A204.1 (cell line): Measurements from ENCODE around the gene PGGHG.
"Not testable (repeated sequence)": the region's sequence is repeated elsewhere in the genome, so short reads cannot be mapped to it uniquely, and the experiment has no call there.

Experiments
- FAIRE-seq: peaks from 2 replicates; lab custom pipeline; 2012; peaks lifted over from hg19 to GRCh38; lab: Jason Lieb, UNC

Gene PGGHG

DNA sequence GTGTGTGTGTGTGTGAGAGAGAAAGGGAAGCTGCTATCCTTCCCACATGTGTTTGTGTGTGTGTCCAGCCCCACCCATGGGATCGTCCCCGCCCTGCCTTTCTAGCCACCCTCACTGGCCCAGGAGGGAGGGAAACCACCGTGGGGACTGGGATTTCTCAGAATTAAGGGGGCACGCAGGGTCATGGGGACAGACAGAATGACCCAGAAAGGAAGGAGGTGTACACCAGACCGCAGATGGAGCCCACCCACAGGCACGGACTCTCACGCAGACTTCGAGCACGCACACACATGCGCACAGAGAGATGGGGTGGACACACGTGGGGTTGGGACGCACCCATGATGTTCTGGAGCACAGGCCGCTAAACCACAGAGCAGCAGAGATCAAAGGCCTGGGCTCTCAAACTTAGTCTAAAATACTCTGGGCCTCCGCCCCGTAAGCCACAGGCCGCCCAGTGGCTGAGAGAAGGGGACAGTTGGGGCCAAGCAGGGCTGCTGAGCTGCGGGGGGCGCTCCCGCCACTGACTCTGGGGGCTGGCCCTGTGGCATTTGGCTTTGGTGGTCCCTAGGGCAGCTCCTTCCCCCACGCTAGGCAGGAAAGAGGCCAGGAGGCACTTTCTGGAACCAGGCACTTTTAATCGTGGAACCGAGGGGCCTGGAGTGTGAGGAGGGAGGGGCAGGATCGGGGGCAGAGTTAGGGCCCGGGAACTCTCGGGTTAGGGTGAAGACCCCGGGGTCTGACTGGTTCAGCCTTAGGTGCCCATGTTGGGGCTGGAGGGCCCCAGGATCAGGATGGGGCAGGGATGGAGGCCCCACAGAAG is 8.9 kb downstream of the PGGHG start:
- FAIRE-seq = no peak

DNA sequence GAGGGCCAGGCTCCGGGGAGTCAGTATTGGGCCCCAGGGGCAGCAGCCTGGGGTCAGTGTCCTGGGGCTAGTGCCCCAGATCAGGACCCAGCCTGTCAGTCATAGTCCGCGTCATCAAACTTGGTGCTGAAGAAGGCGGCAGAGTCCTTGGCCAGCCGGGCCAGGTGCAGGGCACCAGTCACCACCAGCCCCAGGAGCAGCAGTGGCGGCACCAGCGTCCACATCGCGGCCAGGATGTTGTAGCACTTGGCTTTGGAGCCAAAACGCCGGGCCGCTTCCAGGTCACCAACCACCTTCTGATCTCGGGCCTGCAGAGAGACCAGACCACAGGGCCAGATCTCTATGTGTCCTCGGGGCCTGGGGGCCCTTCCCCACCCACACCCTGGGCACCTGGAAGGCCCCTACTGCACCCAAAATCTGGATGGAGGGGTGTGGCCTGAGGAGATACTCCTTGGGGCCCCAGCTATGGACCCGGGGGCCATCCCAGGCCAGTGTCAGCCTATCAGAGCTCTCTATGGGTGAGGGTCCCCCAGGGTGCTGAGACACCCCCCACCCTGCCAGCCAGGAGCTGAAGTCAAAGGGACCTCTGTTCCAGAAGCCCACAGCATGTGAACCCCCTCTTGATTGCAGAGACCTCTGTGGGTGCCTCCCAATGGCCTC is 9.6 kb downstream of the PGGHG start:
- no peak for FAIRE-seq

DNA sequence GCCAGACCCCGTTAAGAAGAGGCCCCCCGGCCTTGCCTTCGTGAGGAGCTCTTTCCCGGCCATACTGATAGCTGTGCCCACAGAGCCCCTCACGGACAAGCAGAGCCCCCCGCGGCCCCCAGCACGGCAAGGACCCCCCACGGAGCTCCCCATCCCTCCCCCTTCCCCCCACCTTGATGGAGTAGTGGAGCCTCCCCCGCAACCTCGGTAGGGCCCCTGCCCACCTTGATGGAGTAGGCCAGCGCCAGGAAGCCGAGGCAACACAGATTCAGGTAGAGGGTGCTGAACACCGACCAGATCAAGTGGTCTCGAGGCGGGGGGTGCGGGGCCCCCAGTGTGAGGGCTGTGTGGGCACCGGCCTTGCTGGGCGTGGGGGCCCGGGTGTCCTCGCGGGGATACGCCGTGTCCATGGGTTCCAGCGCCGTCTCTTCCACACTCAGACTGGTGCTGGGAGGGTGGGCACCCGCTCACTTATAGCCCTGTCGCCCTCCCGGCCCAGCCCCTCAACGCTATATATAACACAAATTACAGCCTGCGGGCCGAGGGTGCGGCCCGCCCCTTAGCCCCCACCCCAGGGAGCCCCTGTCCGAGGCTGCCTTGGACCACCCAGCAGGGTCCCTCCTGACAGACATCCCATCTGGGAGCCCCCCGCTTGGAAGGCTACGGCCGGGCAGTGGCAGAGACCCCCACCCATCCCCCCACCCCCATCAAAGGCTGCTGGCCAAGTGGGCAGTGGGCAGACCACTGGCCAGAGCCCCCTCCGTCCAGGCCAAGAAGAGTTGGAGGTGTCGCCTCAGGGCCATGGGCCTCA is 10.4 kb downstream of the PGGHG start, which contains the start of gene IFITM5:
Gene IFITM5 (minus strand): TSS at position 446 of the 811 bp plus-strand sequence. CDS start 36 bp downstream, at position 410.
- no peak for FAIRE-seq

DNA sequence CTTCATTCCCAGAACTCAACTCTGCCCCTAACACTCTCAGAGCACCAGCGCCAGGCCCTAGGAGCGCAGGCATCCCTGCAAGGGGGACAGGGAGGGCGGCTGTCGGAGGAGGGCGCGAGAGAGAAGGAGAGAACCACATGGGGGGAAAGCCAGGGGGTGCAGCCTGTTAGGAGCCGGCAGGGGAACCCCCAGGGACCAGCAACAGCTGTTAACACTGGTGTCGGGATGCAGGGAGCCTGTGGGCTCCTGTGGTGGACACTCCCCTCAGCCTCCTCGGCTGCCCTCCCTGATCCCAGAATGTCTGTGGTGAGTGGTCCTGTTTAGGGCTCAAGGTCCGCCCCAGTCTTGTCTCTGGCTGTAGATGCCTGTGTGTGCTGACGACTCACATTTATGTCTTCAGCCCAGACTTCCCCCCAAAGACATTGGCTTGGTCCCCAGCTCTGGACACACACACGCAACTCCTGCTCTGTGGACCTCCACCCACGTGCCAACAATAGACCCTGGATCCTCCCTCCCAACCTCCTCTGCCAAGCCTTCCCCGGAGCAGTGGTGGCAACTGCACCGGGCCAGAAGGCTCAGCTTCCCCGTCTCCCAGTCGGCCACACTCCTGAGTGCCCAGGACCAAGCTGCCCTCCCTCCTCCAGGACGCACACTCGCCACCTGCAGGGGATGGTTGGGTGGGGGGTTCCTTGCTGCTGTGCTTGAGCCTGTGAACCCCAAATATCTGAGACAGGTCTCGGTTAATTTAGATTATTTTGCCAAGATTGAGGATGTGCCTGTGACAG is 11.2 kb downstream of the PGGHG start:
- FAIRE-seq = no peak

DNA sequence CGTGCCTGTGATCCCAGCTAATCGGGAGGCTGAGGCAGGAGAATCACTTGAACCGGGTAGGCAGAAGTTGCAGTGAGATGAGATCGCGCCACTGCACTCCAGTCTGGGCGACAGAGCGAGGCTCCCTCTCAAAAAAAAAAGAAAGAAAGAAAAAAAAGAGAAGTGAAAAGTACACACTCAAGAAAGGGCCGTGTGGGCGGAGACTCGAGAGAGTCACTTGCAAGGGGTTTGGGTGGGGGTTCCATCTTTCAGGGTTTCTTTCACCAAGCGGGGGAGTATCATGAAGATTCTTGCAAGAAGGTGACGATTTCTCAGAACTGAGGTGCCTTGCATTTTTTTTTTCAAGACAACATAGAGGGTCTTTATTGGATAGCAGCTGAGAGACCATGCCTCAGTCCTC is 14.4 kb downstream of the PGGHG start:
- FAIRE-seq = no peak

DNA sequence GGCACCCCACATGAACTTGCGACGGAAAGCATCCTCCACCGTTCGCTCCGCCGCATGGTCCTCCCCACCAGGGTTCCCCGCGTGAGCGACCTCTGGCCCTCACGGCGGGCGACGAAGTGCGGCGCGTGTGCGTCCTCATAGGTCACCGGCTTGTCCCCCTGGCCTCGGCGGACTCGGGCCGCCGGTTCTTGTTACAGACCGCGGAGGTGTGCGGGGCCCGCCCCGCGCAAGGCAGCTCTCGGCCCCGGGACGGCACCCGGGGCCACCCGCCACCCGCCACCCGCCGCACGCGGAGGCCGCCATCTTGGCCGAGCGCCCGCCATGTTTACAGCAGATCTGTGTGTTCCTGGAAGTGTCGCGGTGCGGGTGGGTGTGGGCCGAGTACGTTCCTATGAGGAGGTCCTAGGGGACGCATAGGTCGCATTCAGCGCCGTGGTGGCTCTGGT is 15.2 kb downstream of the PGGHG start:
- no peak for FAIRE-seq

DNA sequence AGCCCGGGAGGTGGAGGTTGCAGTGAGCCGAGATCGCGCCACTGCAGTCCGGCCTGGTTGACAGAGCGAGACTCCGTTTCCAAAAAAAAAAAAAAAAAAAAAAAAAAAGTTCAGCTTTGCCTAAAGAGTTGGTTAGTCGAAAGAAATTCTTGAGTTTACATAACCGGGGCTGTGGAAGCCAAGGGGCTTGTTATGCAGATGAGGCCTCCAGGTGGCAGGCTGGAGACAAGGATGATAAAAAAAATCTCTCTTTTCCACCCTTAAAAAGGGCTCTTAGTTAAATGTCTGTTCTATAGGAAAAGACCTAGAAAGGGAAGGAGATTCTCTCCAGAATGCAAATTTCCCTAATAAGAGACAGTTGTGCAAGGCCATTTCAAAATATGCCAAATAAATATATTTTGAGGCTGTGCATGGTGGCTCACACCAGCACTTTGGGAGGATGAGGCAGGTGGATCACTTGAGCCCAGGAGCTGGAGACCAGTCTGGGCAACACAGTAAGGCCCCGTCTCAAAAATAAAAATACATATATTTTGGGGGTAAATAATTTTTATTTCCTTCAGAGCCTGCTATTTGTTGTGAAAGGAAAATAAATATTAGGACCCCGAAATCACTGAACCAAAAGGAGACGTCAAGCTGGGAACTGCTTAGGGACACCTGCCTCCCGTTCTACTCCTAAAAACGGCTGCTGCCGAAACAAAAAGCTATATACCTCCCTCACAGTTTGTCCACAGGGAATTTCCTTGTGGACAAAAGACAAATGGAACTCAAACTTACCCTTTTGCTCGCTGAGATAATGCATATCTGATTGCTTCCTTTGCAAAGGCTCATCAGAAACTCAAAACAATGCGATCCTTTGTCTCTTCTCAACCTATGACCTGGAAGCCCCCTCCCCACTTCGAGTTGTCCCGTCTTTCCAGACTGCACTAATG is 16.3 kb downstream of the PGGHG start:
- FAIRE-seq = peak; percentile 89

DNA sequence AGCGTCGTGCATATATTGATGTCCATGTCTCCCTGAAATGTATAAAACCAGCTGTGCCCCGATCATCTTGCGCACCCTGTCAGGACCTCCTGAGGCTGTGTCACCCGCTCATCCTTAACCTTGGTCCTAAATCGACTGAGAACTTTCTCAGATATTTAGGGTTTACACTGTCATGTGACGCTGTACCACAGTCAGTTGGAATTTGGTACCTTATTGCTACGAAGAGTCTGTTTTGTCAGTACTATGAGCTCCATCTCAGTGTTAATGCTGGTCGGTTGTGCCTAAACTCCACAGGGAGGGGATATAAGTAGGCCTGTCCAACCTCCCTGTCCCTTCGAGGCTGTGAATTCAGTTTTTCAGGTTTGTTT is 16.9 kb downstream of the PGGHG start:
- no peak for FAIRE-seq

DNA sequence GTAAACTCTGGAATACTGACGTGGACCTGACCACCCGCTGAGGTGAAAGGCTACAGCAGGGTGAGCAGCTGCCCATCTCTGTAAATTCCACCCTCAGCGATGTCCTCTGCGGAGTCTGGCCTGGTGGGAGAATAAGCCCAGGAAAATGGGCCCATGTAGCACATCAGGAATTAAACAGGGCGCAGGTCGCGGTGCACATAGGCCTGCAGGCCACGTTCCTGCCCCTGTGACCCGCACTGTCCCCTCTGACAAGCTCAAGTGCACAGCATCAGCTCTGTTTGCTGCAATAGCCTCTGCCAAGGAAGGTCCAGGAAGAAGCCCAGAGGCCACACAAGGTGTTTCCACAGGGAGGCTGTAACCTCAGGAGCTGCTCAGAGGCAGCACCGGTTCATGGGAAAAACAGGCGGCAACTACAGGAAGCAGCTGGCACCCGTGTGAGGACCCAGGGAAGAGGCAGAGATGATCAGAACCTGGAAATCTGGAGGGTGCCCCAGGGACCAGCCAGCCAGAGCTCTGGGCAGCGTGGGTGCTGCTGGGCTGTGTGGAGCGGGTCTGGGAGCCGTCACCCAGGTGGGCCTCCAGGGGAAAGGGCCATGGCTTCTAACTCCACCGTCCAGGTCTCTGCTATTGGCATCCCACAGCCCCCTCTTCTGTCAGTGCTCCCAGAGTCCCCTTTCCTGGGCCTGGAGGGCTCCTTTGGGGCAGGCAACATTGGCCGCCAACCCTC is 17.9 kb downstream of the PGGHG start:
- no peak for FAIRE-seq

DNA sequence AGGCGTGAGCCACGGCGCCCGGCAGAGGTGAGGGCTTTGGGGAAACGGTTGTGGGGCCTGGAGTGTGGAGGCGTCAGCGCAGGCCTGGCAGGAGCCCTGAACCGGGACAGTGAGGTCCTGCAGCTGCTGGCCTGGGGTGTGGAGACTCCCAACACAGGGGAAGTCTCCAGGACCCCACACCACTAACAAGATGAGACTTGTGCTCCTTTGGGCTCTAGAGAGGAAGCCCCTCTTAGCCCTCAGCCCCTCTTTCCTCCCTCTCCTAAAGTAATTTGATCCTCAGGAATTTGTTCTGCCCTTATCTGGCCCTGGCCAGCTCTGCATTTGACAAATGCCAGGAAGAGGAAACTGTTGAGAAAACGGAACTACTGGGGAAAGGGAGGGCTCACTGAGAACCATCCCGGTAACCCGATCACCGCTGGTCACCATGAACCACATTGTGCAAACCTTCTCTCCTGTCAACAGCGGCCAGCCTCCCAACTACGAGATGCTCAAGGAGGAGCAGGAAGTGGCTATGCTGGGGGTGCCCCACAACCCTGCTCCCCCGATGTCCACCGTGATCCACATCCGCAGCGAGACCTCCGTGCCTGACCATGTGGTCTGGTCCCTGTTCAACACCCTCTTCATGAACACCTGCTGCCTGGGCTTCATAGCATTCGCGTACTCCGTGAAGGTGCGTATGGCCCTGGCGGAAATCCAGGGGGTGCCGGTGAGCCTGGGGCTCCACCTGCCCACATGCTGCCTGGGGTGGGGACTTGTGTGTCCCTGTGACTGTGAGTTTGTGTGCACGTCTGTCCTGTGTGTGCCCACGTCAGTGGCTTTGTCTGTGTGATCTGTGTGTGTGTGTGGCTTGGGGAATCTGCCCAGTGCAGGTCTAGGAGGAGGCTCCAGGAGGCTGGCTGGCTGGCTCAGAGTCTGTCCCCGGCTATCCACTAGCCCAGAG is 19.1 kb downstream of the PGGHG start, which contains the start of gene IFITM2:
Gene IFITM2 (plus strand): TSS at position 51 of the 943 bp plus-strand sequence. CDS start 377 bp downstream, at position 428.
- not testable (repeated sequence) for FAIRE-seq

DNA sequence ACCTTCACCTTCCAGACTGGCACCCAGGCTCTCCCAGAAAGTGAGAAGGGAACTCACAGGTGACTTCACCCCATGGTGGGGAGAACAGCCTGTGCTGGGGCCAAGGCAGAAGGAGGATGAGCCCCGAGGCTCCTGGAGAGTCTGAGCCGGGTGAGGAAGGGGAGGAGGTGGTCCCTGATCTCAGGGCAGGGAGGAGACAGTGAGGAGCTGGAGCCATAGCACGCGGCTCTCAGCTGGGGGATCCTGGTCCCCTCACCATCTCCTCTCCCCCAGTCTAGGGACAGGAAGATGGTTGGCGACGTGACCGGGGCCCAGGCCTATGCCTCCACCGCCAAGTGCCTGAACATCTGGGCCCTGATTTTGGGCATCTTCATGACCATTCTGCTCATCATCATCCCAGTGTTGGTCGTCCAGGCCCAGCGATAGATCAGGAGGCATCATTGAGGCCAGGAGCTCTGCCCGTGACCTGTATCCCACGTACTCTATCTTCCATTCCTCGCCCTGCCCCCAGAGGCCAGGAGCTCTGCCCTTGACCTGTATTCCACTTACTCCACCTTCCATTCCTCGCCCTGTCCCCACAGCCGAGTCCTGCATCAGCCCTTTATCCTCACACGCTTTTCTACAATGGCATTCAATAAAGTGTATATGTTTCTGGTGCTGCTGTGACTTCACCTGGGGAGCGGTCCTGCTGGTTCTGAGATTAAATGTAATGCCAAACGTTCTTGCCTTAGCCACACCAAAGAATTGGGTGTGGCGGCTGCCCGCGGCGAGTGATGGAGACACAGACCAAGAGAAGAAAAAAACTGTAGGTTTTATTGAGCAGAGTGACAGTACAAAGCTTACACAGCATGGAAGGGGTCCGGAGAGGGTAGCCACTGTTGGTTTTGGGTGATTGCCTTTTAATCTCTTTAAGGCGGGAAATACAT is 20.1 kb downstream of the PGGHG start:
- not testable (repeated sequence) for FAIRE-seq

DNA sequence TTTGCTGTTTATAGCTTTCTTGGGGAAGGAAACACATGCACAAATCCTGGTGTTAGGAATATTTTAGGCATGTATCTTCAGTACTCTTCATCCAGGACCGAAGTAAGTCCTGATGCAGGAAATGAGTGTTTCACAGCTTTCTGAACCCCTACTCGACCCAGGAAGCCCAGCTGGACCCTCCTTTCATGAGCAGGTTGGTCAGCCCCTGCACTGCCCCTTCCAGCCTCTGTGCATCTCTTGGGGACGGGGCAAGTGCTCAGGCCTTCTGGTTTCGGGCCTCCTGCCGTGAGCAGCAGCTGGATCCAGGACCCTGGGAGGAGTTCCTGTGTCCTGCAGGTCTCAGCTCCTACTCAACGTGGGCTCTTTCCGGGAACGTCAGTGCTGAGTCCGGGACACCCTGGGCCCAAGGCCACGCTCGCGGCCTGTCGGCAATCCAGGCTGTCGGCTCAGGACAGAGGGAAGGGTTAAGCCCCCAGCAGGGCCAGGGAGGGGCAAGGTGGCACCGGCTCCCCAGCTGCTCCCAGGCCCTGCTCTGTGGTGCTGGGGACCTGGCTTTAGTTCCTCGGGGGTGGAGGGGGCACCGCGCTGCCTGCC is 21.1 kb downstream of the PGGHG start:
- not testable (repeated sequence) for FAIRE-seq

DNA sequence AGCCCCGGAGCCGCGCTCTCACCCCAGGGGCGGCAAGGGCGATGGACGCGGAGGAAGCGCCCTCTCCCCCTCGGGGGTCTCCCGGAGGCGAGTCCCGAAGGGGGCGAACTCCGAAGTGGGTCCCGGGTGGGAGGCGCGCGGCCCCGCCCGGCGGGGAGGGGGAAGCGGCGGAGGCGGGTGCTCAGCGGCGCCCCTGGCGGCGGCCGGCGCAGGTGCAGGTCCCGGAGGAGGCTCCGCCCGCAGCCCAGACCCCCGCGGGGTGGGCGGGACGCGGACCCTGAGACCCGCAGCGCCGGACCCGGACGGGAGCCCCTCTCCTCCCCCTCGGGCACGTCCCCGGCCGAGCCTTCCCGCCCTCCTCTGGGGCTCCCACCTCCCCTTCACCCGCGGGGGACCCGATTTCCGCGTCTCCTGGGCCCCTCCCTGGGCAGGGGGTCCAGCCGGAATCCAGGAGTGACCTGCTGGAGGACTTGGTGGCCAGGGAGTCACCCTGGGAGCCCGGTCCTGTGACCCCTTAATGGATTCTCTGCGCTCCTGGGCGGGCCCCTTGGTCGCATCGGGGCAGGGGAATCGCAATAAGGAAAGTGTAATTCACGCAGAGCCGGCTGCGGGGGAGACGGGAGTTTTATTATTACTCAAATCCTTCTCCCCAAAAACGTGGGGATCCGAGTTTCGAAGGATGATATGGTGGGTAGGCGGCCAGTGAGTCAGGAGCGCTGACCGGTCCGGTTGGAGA is 22.3 kb downstream of the PGGHG start:
- not testable (repeated sequence) for FAIRE-seq

DNA sequence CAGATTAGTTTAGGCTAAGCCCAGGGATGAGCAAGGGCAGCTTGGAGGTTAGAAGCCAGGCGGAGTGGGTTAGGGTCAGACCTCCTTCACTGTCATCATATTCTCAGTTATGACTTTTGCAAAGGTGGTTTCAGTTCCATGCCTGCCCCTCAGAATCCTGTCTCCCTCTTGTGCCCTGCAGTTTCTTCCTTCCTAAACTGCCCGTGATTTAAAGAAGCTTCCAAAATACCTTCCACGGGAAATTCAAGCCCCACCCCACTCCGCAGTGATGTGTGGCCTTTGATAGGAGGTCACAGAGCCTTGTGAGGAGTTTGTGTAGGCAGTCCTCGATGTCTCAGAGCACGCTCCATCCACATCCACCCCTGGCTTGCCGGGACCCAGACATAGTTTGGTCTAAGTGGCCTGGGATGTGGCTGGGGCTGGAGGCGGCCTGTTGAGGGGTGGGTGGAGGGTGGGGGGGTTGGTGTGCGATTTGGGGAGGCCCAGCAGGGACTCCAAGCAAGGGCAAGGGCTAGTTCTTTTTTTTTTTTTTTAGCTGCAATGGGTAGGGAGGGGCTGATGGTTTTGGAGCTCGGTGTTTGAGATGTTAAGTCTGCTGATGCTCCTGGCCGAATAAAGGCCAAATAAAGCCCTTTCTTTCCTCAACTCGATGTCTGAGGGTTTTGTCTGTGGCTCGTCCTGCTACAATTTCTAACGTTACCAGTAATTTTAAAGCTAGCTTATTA is 23.3 kb downstream of the PGGHG start:
- FAIRE-seq = no peak

DNA sequence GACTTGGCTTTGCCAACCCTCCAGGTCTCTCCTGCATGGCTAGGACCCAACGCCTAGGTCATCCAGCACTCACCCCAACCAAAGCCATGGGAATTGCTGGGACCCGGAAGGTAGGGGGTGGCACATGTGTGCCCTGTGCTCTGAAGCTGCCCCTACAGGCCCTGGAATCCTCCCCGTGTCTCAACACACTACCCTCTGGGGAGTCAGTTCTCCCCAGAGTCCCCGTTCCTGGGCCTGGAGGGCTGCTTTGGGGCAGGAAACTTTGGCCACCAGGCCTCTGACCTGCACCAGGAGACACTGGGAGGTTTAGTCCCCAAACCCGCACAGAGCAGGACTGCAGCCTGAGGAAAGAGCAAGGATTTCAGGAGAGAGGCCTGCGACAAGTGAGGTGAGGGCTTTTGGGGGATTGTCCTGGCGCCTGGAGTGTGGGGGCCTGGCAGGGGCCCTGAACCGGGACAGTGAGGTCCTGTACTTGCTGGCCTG is 24.4 kb downstream of the PGGHG start:
- no peak for FAIRE-seq
